ENCODE measurements around the gene IP6K1. TPM values are rescaled to one million over a fixed set of nuclear protein-coding genes. Genes with fewer than 3 reads are reported as not detected.
"Not testable (repeated sequence)": the region's sequence is repeated elsewhere in the genome, so short reads cannot be mapped to it uniquely, and the experiment has no call there.

Gene IP6K1
- total and polyA plus RNA-seq, 4 donors = 16.1 to 54.9 (median 32.5) TPM

DNA sequence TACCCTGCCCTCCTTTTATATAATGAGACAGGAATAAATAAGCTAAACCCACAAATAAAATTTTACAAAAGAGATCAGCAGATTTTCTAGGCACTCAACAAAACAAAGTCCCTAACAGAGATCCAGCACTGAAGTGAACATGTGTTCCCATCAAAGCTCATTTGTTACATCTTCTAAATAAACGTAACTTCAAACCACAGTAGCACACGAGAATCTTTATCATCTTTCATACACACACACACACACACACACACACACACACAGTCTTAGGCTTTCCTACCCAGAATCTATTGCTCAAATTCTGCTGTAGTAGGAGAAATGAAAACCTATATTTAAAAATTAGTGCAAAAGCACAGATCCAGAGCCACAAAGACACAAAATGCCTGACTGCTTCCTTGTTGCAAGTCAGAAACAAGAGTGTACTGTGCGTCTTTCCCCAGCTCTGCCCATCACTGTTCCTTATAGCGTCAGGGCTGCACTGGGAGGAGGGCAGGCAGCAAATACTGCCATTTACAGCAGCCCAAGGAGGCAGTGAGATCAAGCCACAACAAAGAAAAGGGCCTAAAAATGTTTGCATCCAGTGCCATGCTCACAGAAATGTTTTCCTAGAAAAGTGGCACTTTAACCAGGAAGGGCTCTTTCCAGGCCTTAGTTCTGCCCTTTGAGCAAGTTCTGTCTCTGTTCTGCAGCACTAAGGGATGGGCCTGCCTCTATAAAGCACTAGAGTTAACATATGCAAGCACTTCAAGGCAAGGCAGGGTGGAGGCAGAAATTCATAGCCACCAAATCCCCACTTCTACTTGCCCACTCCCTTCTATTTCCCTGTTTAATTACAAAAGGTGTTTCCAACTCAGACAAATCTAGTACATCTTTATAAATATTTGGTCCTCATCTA is 6.0 kb downstream of the IP6K1 start:
- TF ChIP-seq, protein P1, sequence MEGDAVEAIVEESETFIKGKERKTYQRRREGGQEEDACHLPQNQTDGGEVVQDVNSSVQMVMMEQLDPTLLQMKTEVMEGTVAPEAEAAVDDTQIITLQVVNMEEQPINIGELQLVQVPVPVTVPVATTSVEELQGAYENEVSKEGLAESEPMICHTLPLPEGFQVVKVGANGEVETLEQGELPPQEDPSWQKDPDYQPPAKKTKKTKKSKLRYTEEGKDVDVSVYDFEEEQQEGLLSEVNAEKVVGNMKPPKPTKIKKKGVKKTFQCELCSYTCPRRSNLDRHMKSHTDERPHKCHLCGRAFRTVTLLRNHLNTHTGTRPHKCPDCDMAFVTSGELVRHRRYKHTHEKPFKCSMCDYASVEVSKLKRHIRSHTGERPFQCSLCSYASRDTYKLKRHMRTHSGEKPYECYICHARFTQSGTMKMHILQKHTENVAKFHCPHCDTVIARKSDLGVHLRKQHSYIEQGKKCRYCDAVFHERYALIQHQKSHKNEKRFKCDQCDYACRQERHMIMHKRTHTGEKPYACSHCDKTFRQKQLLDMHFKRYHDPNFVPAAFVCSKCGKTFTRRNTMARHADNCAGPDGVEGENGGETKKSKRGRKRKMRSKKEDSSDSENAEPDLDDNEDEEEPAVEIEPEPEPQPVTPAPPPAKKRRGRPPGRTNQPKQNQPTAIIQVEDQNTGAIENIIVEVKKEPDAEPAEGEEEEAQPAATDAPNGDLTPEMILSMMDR (IDR thresholded peaks at IDR 0.05; ENCODE audit: control extremely low read depth, extremely low read depth) = no peak
- Histone ChIP-seq H3K9ac (ENCODE audit: insufficient read depth in 1 of 2, low read length in 2 of 2) (no peak overlapping the region), H3K36me3 (ENCODE audit: control insufficient read depth in 4 of 4, insufficient read depth in 4 of 4, low read length in 4 of 4) (peaks cover 0 to 15% (median 11%) of the 10 kb centered on the region in 4 donors), H3K4me1 (ENCODE audit: control insufficient read depth in 5 of 5, insufficient read depth in 5 of 5, low read length in 5 of 5) (peaks cover 0 to 11% (median 5%) of the 10 kb centered on the region in 5 donors), H3K27me3 (ENCODE audit: control insufficient read depth in 3 of 3, insufficient read depth in 3 of 3, low read length in 2 of 3) (no peaks in the 10 kb centered on the region), H3K27ac (ENCODE audit: low read depth in 1 of 2, low read length in 1 of 2) (peak overlapping the region in 1 of 2 donors; percentile 73), H3K9me3 (ENCODE audit: control insufficient read depth in 4 of 4, insufficient read depth in 3 of 4, low read length in 3 of 4) (no peaks in the 10 kb centered on the region), H3K4me3 (no peak overlapping the region)
- DNase-seq = no peak
- 65 to 67% methylated on average over 4 of the region's 4 CpGs for WGBS, 2 donors
- no peak for ATAC-seq (ENCODE audit: insufficient read depth, low FRiP score)

DNA sequence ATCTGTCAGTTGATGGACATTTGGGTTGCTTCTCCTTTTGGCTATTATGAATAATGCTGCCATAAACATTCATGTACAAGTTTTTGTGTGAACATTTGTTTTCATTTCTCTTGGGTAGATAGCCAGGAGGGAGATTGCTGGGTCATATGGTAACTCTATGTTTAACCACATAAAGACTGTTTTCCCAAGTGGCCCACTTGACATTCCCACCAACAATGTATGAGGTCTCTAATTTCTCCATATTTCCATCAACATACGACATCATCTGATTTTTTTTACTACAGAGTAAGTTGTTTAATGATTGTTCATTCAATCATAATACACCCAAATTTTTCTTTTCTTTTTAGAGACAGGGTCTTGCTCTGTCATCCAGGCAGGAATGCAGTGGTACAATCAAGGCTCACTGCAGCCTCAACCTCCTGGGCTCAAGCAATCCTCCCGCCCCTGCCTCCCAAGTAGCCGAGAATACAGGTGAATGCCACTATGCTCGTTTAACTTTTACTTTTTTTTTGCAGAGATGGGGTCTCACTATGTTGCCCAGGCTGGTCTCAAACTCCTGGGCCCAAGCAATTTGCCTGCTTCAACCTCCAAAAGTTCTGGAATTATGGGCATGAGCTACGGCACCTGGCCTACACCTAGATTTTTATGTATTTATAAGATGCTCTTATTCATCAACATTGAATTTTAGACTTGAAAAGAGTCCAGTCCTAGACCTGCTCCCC is 6.8 kb downstream of the IP6K1 start:
- Histone ChIP-seq H3K36me3 (ENCODE audit: control insufficient read depth in 4 of 4, insufficient read depth in 4 of 4, low read length in 4 of 4) (peaks cover 0 to 15% (median 9%) of the 10 kb centered on the region in 4 donors), H3K27ac (ENCODE audit: low read depth in 1 of 2, low read length in 1 of 2) (no peak overlapping the region), H3K27me3 (ENCODE audit: control insufficient read depth in 3 of 3, insufficient read depth in 3 of 3, low read length in 2 of 3) (no peaks in the 10 kb centered on the region), H3K4me1 (ENCODE audit: control insufficient read depth in 5 of 5, insufficient read depth in 5 of 5, low read length in 5 of 5) (peaks cover 0 to 7% (median 0%) of the 10 kb centered on the region in 5 donors), H3K9ac (ENCODE audit: insufficient read depth in 1 of 2, low read length in 2 of 2) (no peak overlapping the region), H3K4me3 (no peak overlapping the region), H3K9me3 (ENCODE audit: control insufficient read depth in 4 of 4, insufficient read depth in 3 of 4, low read length in 3 of 4) (no peaks in the 10 kb centered on the region)
- TF ChIP-seq, protein P1 (IDR thresholded peaks at IDR 0.05; ENCODE audit: control extremely low read depth, extremely low read depth) = no peak
- WGBS, 2 donors = 91 to 95% methylated on average over 5 of the region's 5 CpGs
- no peak for DNase-seq
- no peak for ATAC-seq (ENCODE audit: insufficient read depth, low FRiP score)

DNA sequence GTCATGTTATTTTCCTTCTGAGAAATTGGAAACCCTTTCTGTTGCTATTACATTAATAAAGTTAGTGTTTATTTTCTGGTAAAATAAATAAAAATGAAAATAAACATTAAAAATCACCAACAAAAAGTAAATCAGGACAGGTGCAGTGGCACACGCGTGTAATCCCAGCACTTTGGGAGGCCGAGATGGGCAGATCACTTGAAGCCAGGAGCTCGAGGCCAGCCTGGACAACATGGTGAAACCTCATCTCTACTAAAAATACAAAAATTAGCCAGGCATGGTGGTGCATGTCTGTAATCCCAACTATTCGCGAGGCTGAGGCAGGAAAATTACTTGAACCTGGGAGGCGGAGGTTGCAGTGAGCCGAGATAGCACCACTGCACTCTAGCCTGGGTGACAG is 10.2 kb downstream of the IP6K1 start:
- H3K9me3 ChIP-seq (ENCODE audit: control insufficient read depth in 4 of 4, insufficient read depth in 3 of 4, low read length in 3 of 4); DNase-seq; H3K4me1 ChIP-seq (ENCODE audit: control insufficient read depth in 5 of 5, insufficient read depth in 5 of 5, low read length in 5 of 5); H3K9ac ChIP-seq (ENCODE audit: insufficient read depth in 1 of 2, low read length in 2 of 2); H3K27ac ChIP-seq (ENCODE audit: low read depth in 1 of 2, low read length in 1 of 2); H3K27me3 ChIP-seq (ENCODE audit: control insufficient read depth in 3 of 3, insufficient read depth in 3 of 3, low read length in 2 of 3); ATAC-seq (ENCODE audit: insufficient read depth, low FRiP score); H3K4me3 ChIP-seq: not testable (repeated sequence)
- H3K36me3 ChIP-seq (ENCODE audit: control insufficient read depth in 4 of 4, insufficient read depth in 4 of 4, low read length in 4 of 4) = peaks cover 0 to 13% (median 6%) of the 10 kb centered on the region in 4 donors
- WGBS, 2 donors = 94 to 96% methylated on average over 8 of the region's 8 CpGs

GRCh38 chr3:49775538-49775937 is 10.8 kb downstream of the IP6K1 start:
- Histone ChIP-seq H3K36me3 (ENCODE audit: control insufficient read depth in 4 of 4, insufficient read depth in 4 of 4, low read length in 4 of 4) (peaks cover 0 to 13% (median 6%) of the 10 kb centered on the region in 4 donors), H3K9me3 (ENCODE audit: control insufficient read depth in 4 of 4, insufficient read depth in 3 of 4, low read length in 3 of 4) (no peaks in the 10 kb centered on the region), H3K27ac (ENCODE audit: low read depth in 1 of 2, low read length in 1 of 2) (no peak overlapping the region), H3K27me3 (ENCODE audit: control insufficient read depth in 3 of 3, insufficient read depth in 3 of 3, low read length in 2 of 3) (no peaks in the 10 kb centered on the region), H3K4me1 (ENCODE audit: control insufficient read depth in 5 of 5, insufficient read depth in 5 of 5, low read length in 5 of 5) (peaks cover 0 to 3% (median 0%) of the 10 kb centered on the region in 5 donors), H3K9ac (ENCODE audit: insufficient read depth in 1 of 2, low read length in 2 of 2) (no peak overlapping the region), H3K4me3 (no peak overlapping the region)
- WGBS, 2 donors = 50 to 82% methylated on average over 3 of the region's 3 CpGs
- TF ChIP-seq, protein P1 (IDR thresholded peaks at IDR 0.05; ENCODE audit: control extremely low read depth, extremely low read depth) = no peak
- DNase-seq = no peak
- ATAC-seq (ENCODE audit: insufficient read depth, low FRiP score) = no peak
